ENCODE data around the gene PDE1A.

PDE1A gene

GRCh38 chr2:182186132-182186735 lies 240.6 kb downstream of the PDE1A start:
- no peak for DNase-seq

GRCh38 chr2:182182436-182182835 lies 244.4 kb downstream of the PDE1A start:
- no peak for DNase-seq

GRCh38 chr2:182181381-182181780 lies 245.5 kb downstream of the PDE1A start:
- no peak for DNase-seq

GRCh38 chr2:182179176-182179575 lies 247.7 kb downstream of the PDE1A start:
- DNase-seq: no peak

GRCh38 chr2:182173944-182174622 lies 252.8 kb downstream of the PDE1A start:
- DNase-seq: no peak

- no peak for DNase-seq
These were observed 256.5 kb downstream of the PDE1A start for GRCh38 chr2:182170341-182170740.

GRCh38 chr2:182167882-182168281 lies 259.0 kb downstream of the PDE1A start:
- DNase-seq: no peak

- no peak for DNase-seq
These were observed 260.0 kb downstream of the PDE1A start for GRCh38 chr2:182166841-182167240.

- no peak for DNase-seq
These were observed 260.4 kb downstream of the PDE1A start for GRCh38 chr2:182166406-182166805.

- no peak for DNase-seq
These were observed 261.6 kb downstream of the PDE1A start for GRCh38 chr2:182165202-182165601.

- DNase-seq: no peak
These were observed 262.1 kb downstream of the PDE1A start for GRCh38 chr2:182164686-182165085.

- no peak for DNase-seq
These were observed 263.0 kb downstream of the PDE1A start for GRCh38 chr2:182163878-182164277.

GRCh38 chr2:182148344-182148743 lies 278.5 kb downstream of the PDE1A start:
- no peak for DNase-seq

GRCh38 chr2:182144776-182145165 lies 282.1 kb downstream of the PDE1A start:
- no peak for DNase-seq

- DNase-seq: no peak
These were observed 282.6 kb downstream of the PDE1A start for GRCh38 chr2:182144041-182144775.

GRCh38 chr2:182142062-182142461 lies 284.8 kb downstream of the PDE1A start:
- DNase-seq: no peak

GRCh38 chr2:182134201-182134600 lies 292.6 kb downstream of the PDE1A start:
- DNase-seq: no peak

- DNase-seq: no peak
These were observed 293.5 kb downstream of the PDE1A start for GRCh38 chr2:182133195-182133891.

GRCh38 chr2:182132605-182133004 lies 294.2 kb downstream of the PDE1A start:
- DNase-seq: no peak

- DNase-seq: no peak
These were observed 297.8 kb downstream of the PDE1A start for GRCh38 chr2:182128821-182129707.

GRCh38 chr2:182117196-182117595 lies 309.6 kb downstream of the PDE1A start:
- no peak for DNase-seq

GRCh38 chr2:182116774-182117173 lies 310.1 kb downstream of the PDE1A start:
- DNase-seq: no peak

GRCh38 chr2:182115258-182115657 lies 311.6 kb downstream of the PDE1A start:
- DNase-seq: no peak
